IMR-90 (cell line): Measurements from ENCODE around the gene PDS5B. TPM values are rescaled to one million over a fixed set of nuclear protein-coding genes. Genes with fewer than 3 reads are reported as not detected.

Experiments
- ATAC-seq: fragments of 200-7000 bp; cut with Tn5 transposase; 2 replicates; pipeline ENCODE4 v1.9.1; 2020; ENCODE audit warnings: low read depth, mild to moderate bottlenecking, moderate library complexity
- BruUV-seq: library from RNA; stranded (reverse); fragments of 400-500 nt; replicated peaks from 2 replicates; lab custom pipeline; 2021; lab: Mats Ljungman, UMichigan
- CTCF ChIA-PET: fragments of 300-600 bp; formaldehyde crosslinking; extraction: SDS; loops from one replicate; lab custom pipeline; 2021; ENCODE audit warnings: antibody characterized with exemption; lab: Yijun Ruan, JAX
- POLR2A ChIA-PET: fragments of 300-600 bp; sonication (Branson Sonifier 250); formaldehyde crosslinking; loops from one replicate; lab custom pipeline; 2022; ENCODE audit warnings: antibody characterized with exemption; ENCODE audit not compliant: unreplicated experiment; lab: Charles Lee
- DNase-seq: peaks from one replicate; pipeline ENCODE4 v3.0.0; 2013
- H2AFZ ChIP-seq: replicated peaks from 2 replicates; pipeline ENCODE3; 2013; ENCODE audit warnings: low read length, mild to moderate bottlenecking; ENCODE audit not compliant: poor library complexity
- H2AK5ac ChIP-seq: 2 replicates; pipeline ENCODE4 v1.6.1; 2013; ENCODE audit warnings: low read depth, low read length, inconsistent platforms
- H2AK9ac ChIP-seq: replicated peaks from 2 replicates; pipeline ENCODE3; 2013; ENCODE audit warnings: mild to moderate bottlenecking, low read depth, low read length, moderate library complexity; ENCODE audit not compliant: poor library complexity
- H2BK120ac ChIP-seq: 2 replicates; pipeline ENCODE4 v1.6.1; 2013; ENCODE audit warnings: low read depth, low read length, inconsistent platforms
- H2BK15ac ChIP-seq: 3 replicates; pipeline ENCODE4 v1.6.1; 2013; ENCODE audit warnings: low read depth, low read length, inconsistent platforms
- H2BK20ac ChIP-seq: 2 replicates; pipeline ENCODE4 v1.6.1; 2013; ENCODE audit warnings: low read depth, mild to moderate bottlenecking, inconsistent platforms, low read length, moderate library complexity
- H2BK5ac ChIP-seq: 2 replicates; pipeline ENCODE4 v1.6.1; 2013; ENCODE audit warnings: mild to moderate bottlenecking, low read depth, low read length, inconsistent platforms; ENCODE audit not compliant: poor library complexity, severe bottlenecking
- H3K14ac ChIP-seq: replicated peaks from 2 replicates; pipeline ENCODE4 v1.6.1; 2013; ENCODE audit warnings: low read depth, low read length, inconsistent platforms
- H3K18ac ChIP-seq: 2 replicates; pipeline ENCODE4 v1.6.1; 2013; ENCODE audit warnings: low read depth, low read length, control low read depth
- H3K23ac ChIP-seq: 2 replicates; pipeline ENCODE4 v1.6.1; 2013; ENCODE audit warnings: low read depth, low read length, inconsistent platforms
- H3K27ac ChIP-seq: 2 replicates; pipeline ENCODE4 v1.5.1; 2013; ENCODE audit warnings: mild to moderate bottlenecking, control low read depth, low read length; ENCODE audit not compliant: insufficient read depth
- H3K27me3 ChIP-seq: 2 replicates; pipeline ENCODE4 v1.6.1; 2013; ENCODE audit warnings: low read length; ENCODE audit not compliant: control insufficient read depth, insufficient read depth
- H3K36me3 ChIP-seq: 2 replicates; pipeline ENCODE4 v1.6.1; 2013; ENCODE audit warnings: low read length, mixed read lengths; ENCODE audit not compliant: control insufficient read depth, insufficient read depth
- H3K4ac ChIP-seq: 2 replicates; pipeline ENCODE4 v1.6.1; 2013; ENCODE audit warnings: low read depth, low read length, inconsistent platforms
- H3K4me1 ChIP-seq: 2 replicates; pipeline ENCODE4 v1.6.1; 2013; ENCODE audit warnings: low read length, mixed read lengths; ENCODE audit not compliant: control insufficient read depth, insufficient read depth
- H3K4me2 ChIP-seq: 2 replicates; pipeline ENCODE4 v1.6.1; 2013; ENCODE audit warnings: low read depth, mild to moderate bottlenecking, control low read depth, low read length, moderate library complexity
- H3K4me3 ChIP-seq: 2 replicates; pipeline ENCODE4 v1.5.1; 2013; ENCODE audit warnings: low read depth, mild to moderate bottlenecking, control low read depth, low read length, moderate library complexity; ENCODE audit not compliant: insufficient read depth
- H3K56ac ChIP-seq: 2 replicates; pipeline ENCODE4 v1.6.1; 2013; ENCODE audit warnings: low read length, inconsistent platforms; ENCODE audit not compliant: insufficient read depth; ENCODE audit errors: extremely low read depth
- H3K79me1 ChIP-seq, 2 experiments: 2 replicates each; pipeline ENCODE4 v1.6.1; 2013; ENCODE audit warnings: low read length in 2 of 2, inconsistent platforms in 1 of 2, low read depth in 1 of 2
- H3K9ac ChIP-seq: 2 replicates; pipeline ENCODE4 v1.6.1; 2013; ENCODE audit warnings: low read depth, low read length, control low read depth
- H3K9me1 ChIP-seq: 2 replicates; pipeline ENCODE4 v1.6.1; 2013; ENCODE audit warnings: low read length, inconsistent platforms; ENCODE audit not compliant: insufficient read depth
- H3K9me3 ChIP-seq: 2 replicates; pipeline ENCODE4 v1.6.1; 2013; ENCODE audit warnings: low read length; ENCODE audit not compliant: control insufficient read depth, insufficient read depth
- H4K20me1 ChIP-seq: 2 replicates; pipeline ENCODE4 v1.6.1; 2013; ENCODE audit warnings: low read length, inconsistent platforms; ENCODE audit not compliant: insufficient read depth
- H4K5ac ChIP-seq: 2 replicates; pipeline ENCODE4 v1.6.1; 2013; ENCODE audit warnings: mild to moderate bottlenecking, low read depth, low read length, control low read depth
- H4K8ac ChIP-seq, 2 experiments: 2 replicates each; pipeline ENCODE4 v1.6.1; 2013; ENCODE audit warnings: low read depth in 2 of 2, low read length in 2 of 2, control low read depth in 1 of 2, inconsistent platforms in 1 of 2
- H4K91ac ChIP-seq: 2 replicates; pipeline ENCODE4 v1.6.1; 2013; ENCODE audit warnings: low read depth, low read length, inconsistent platforms; ENCODE audit not compliant: insufficient read depth
- BHLHE40 ChIP-seq: fragments of 150-350 bp; IDR thresholded peaks from 2 replicates; pipeline ENCODE4 v1.6.1; 2016; ENCODE audit warnings: mild to moderate bottlenecking, low read depth, low read length
- CEBPB ChIP-seq: IDR thresholded peaks from 2 replicates; pipeline ENCODE4 v1.6.1; 2012; ENCODE audit warnings: low read depth, low read length, improper control_type of control experiment
- CHD1 ChIP-seq: IDR thresholded peaks from 2 replicates; pipeline ENCODE4 v1.6.1; 2012; ENCODE audit warnings: low read depth, low read length, improper control_type of control experiment
- FOS ChIP-seq: fragments of 150-350 bp; IDR thresholded peaks from 2 replicates; pipeline ENCODE4 v1.6.1; 2016; ENCODE audit warnings: low read depth, low read length
- MAFK ChIP-seq: IDR thresholded peaks from 2 replicates; pipeline ENCODE4 v1.6.1; 2012; ENCODE audit warnings: low read depth, low read length, improper control_type of control experiment
- MAZ ChIP-seq: IDR thresholded peaks from 2 replicates; pipeline ENCODE4 v1.6.1; 2012; ENCODE audit warnings: low read depth, mild to moderate bottlenecking, low read length, improper control_type of control experiment, moderate library complexity, borderline replicate concordance
- MXI1 ChIP-seq: IDR thresholded peaks from 2 replicates; pipeline ENCODE4 v1.6.1; 2012; ENCODE audit warnings: low read depth, mild to moderate bottlenecking, low read length, moderate library complexity, borderline replicate concordance
- NFE2L2 ChIP-seq: fragments of 150-350 bp; IDR thresholded peaks from 2 replicates; pipeline ENCODE4 v1.6.1; 2016; ENCODE audit warnings: low read depth, mild to moderate bottlenecking, low read length
- POLR2A ChIP-seq: IDR thresholded peaks from 2 replicates; pipeline ENCODE4 v1.6.1; 2012; ENCODE audit warnings: mild to moderate bottlenecking, low read depth, low read length
- RAD21 ChIP-seq: IDR thresholded peaks from 2 replicates; pipeline ENCODE4 v1.6.1; 2012; ENCODE audit warnings: low read length, improper control_type of control experiment
- RCOR1 ChIP-seq: IDR thresholded peaks from 2 replicates; pipeline ENCODE4 v1.6.1; 2012; ENCODE audit warnings: mild to moderate bottlenecking, low read length, improper control_type of control experiment; ENCODE audit not compliant: insufficient replicate concordance
- RFX5 ChIP-seq: IDR thresholded peaks from 2 replicates; pipeline ENCODE4 v1.8.0; 2012; ENCODE audit warnings: low read depth, mild to moderate bottlenecking, low read length, moderate library complexity
- SMC3 ChIP-seq: fragments of 150-350 bp; IDR thresholded peaks from 2 replicates; pipeline ENCODE4 v1.6.1; 2016; ENCODE audit warnings: low read depth, mild to moderate bottlenecking, antibody characterized with exemption, low read length, moderate library complexity
- WGBS, 2 experiments: methylation state at CpG; one replicate each; pipeline versions ENCODE4 v1.1.5 to v1.1.7; 2013; ENCODE audit warnings: missing lambda C conversion rate in 2 of 2; ENCODE audit not compliant: insufficient read length in 1 of 2; ENCODE audit errors: extremely low coverage in 2 of 2; 5-methylcytosine and 5-hydroxymethylcytosine counted together
- dilution Hi-C: fragments of 300-500 bp; cut with HindIII; formaldehyde crosslinking; loops from one replicate; pipeline ENCODE4 v1.14.3; 2018; ENCODE audit warnings: low sequenced_read_pairs; ENCODE audit not compliant: unreplicated experiment
- in situ Hi-C: fragments of 300-500 bp; cut with MboI; formaldehyde crosslinking; loops from 3 replicates; pipeline ENCODE4 v1.14.3; 2019; ENCODE audit warnings: low sequenced_read_pairs, inconsistent platforms, mixed read lengths
- intact Hi-C: fragments of 100-400 bp; cut with micrococcal nuclease; formaldehyde crosslinking; loops from 2 replicates; pipeline ENCODE4 v1.10.0; 2022
- polyA plus RNA-seq, 3 experiments: library from polyadenylated mRNA; depleted of rRNA; stranded (reverse); fragments of >200 nt; gene quantifications; 2 replicates each; pipeline ENCODE4 v1.2.3, GENCODE V29; 2012; ENCODE audit warnings: low replicate concordance in 1 of 3
- total RNA-seq: library from RNA; depleted of rRNA; stranded (reverse); fragments of >200 nt; gene quantifications from 2 replicates; pipeline ENCODE4 v1.2.3, GENCODE V29; 2012
- TF ChIP-seq, protein P1 (sequence below): fragments of 150-350 bp; IDR thresholded peaks from 2 replicates; pipeline ENCODE4 v1.6.1; 2016; ENCODE audit warnings: low read depth, mild to moderate bottlenecking, low read length, moderate library complexity, borderline replicate concordance
- TF ChIP-seq, protein P2 (sequence below): conservative IDR thresholded peaks from 2 replicates; pipeline ENCODE4 v1.5.1; 2012; ENCODE audit warnings: mild to moderate bottlenecking, low read depth, low read length, improper control_type of control experiment
- TF ChIP-seq, protein P3 (sequence below): fragments of 150-350 bp; IDR thresholded peaks from 2 replicates; pipeline ENCODE4 v1.6.1; 2017; ENCODE audit warnings: mild to moderate bottlenecking, antibody characterized with exemption, low read length, low read depth

PDS5B gene
- total and polyA plus RNA-seq, 2 of the 4 experiments (the other 2 are of a cell fraction) = 6.2 to 20.1 TPM

DNA sequence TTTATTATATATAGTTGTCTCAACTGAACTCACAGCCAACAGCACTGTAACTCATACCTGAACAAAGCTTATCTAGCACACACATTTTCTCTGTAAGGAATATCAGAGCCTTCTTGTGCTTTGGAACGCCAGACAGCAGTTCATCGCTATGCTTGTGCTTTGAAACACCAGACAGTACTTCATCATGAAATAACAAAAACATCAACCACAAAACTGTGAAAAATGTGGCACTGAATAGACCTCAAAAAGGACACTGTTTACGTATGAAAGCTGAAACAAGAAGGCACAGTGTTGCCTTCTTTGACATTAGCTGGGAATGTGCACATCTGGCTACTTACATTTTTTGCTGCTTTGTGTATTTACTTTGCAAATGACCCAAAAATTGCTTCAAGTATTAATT, 160.2 kb downstream of the PDS5B start:
- TF ChIP-seq, protein P1, sequence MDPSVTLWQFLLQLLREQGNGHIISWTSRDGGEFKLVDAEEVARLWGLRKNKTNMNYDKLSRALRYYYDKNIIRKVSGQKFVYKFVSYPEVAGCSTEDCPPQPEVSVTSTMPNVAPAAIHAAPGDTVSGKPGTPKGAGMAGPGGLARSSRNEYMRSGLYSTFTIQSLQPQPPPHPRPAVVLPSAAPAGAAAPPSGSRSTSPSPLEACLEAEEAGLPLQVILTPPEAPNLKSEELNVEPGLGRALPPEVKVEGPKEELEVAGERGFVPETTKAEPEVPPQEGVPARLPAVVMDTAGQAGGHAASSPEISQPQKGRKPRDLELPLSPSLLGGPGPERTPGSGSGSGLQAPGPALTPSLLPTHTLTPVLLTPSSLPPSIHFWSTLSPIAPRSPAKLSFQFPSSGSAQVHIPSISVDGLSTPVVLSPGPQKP = no peak
- no peak for TF ChIP-seq MAZ
- TF ChIP-seq RCOR1 = no peak
- TF ChIP-seq SMC3 = no peak
- TF ChIP-seq RAD21 = no peak
- TF ChIP-seq POLR2A = no peak
- TF ChIP-seq CEBPB = no peak
- TF ChIP-seq RFX5 = no peak
- no peak for TF ChIP-seq CHD1
- TF ChIP-seq NFE2L2 = no peak
- no peak for TF ChIP-seq FOS
- TF ChIP-seq, protein P2, sequence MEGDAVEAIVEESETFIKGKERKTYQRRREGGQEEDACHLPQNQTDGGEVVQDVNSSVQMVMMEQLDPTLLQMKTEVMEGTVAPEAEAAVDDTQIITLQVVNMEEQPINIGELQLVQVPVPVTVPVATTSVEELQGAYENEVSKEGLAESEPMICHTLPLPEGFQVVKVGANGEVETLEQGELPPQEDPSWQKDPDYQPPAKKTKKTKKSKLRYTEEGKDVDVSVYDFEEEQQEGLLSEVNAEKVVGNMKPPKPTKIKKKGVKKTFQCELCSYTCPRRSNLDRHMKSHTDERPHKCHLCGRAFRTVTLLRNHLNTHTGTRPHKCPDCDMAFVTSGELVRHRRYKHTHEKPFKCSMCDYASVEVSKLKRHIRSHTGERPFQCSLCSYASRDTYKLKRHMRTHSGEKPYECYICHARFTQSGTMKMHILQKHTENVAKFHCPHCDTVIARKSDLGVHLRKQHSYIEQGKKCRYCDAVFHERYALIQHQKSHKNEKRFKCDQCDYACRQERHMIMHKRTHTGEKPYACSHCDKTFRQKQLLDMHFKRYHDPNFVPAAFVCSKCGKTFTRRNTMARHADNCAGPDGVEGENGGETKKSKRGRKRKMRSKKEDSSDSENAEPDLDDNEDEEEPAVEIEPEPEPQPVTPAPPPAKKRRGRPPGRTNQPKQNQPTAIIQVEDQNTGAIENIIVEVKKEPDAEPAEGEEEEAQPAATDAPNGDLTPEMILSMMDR = no peak
- TF ChIP-seq, protein P3, sequence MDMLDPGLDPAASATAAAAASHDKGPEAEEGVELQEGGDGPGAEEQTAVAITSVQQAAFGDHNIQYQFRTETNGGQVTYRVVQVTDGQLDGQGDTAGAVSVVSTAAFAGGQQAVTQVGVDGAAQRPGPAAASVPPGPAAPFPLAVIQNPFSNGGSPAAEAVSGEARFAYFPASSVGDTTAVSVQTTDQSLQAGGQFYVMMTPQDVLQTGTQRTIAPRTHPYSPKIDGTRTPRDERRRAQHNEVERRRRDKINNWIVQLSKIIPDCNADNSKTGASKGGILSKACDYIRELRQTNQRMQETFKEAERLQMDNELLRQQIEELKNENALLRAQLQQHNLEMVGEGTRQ = no peak
- TF ChIP-seq MAFK = no peak
- TF ChIP-seq MXI1 = no peak
- no peak for TF ChIP-seq BHLHE40
- Histone ChIP-seq H4K5ac (no peak overlapping the region), H2BK20ac (no peak overlapping the region), H4K20me1 (peaks cover 3% of the 10 kb centered on the region; the same call in 1 of the 2 replicates), H3K4ac (no peak overlapping the region), H3K4me3 (no peak overlapping the region), H3K9me1 (0 out of 2 replicates have a peak, but pooled peaks cover 3% of the 10 kb centered on the region), H3K36me3 (peaks cover 4% of the 10 kb centered on the region), H3K79me1 (peaks cover 3 to 4% of the 10 kb centered on the region in 2 experiments; a peak in 2 of 4 replicates), H4K91ac (no peak overlapping the region), H3K9me3 (no peaks in the 10 kb centered on the region), H3K18ac (no peak overlapping the region), H3K14ac (no peak overlapping the region), H3K56ac (no peak overlapping the region), H2BK15ac (no peak overlapping the region), H3K27me3 (no peaks in the 10 kb centered on the region), H3K23ac (peak overlapping the region; percentile 34; the same call in 1 of the 2 replicates), H3K4me2 (no peak overlapping the region), H3K9ac (no peak overlapping the region), H3K4me1 (peaks cover 2% of the 10 kb centered on the region; the same call in 1 of the 2 replicates), H4K8ac (no peak overlapping the region), H3K27ac (no peak overlapping the region), H2AFZ (no peak overlapping the region), H2BK5ac (no peak overlapping the region), H2AK5ac (no peak overlapping the region), H2BK120ac (no peak overlapping the region), H2AK9ac (no peak overlapping the region)
- CTCF ChIA-PET = no interaction called here
- no CpG with 5 or more reads among the region's 3 CpGs for WGBS, 2 experiments
- intact Hi-C loops = loop anchor here (2.0 kb wide), 1 partner anchor 104 kb away; no protein-coding TSS in a partner anchor
- no peak for DNase-seq
- ATAC-seq = no peak; the same call in 1 of the 2 replicates
- no TSS peak for BruUV-seq
- POLR2A ChIA-PET = no interaction called here
- in situ Hi-C loops = no loop called here
- dilution Hi-C loops = no loop called here
